H9 (cell line): ENCODE data around the gene RETREG3. TPM values are rescaled to one million over a fixed set of nuclear protein-coding genes. Genes with fewer than 3 reads are reported as not detected.

Source experiments
- DNase-seq: peaks from one replicate; pipeline ENCODE4 v3.0.0-alpha.2; 2017
- H2AFZ ChIP-seq: one replicate; pipeline ENCODE4 v1.6.1; 2013; ENCODE audit warnings: mild to moderate bottlenecking, low read length, control low read depth, moderate library complexity
- H2AK5ac ChIP-seq: 2 replicates; pipeline ENCODE4 v1.6.1; 2013; ENCODE audit warnings: low read length, control low read depth, mixed read lengths; ENCODE audit not compliant: insufficient read length
- H2BK120ac ChIP-seq: one replicate; pipeline ENCODE4 v1.6.1; 2013; ENCODE audit warnings: low read depth, mild to moderate bottlenecking, low read length, control low read depth, inconsistent platforms; ENCODE audit not compliant: poor library complexity, severe bottlenecking
- H2BK12ac ChIP-seq: 2 replicates; pipeline ENCODE4 v1.6.1; 2013; ENCODE audit warnings: low read length, control low read depth, mixed read lengths, low read depth; ENCODE audit not compliant: insufficient read length
- H2BK15ac ChIP-seq: 2 replicates; pipeline ENCODE4 v1.6.1; 2013; ENCODE audit warnings: low read depth, low read length, control low read depth
- H2BK20ac ChIP-seq: one replicate; pipeline ENCODE4 v1.6.1; 2013; ENCODE audit warnings: low read depth, mild to moderate bottlenecking, low read length, control low read depth, inconsistent platforms; ENCODE audit not compliant: poor library complexity, severe bottlenecking
- H2BK5ac ChIP-seq: 2 replicates; pipeline ENCODE4 v1.6.1; 2013; ENCODE audit warnings: low read length, control low read depth, mixed read lengths; ENCODE audit not compliant: insufficient read length
- H3K14ac ChIP-seq: 2 replicates; pipeline ENCODE4 v1.6.1; 2013; ENCODE audit warnings: low read length, control low read depth; ENCODE audit not compliant: insufficient read depth
- H3K18ac ChIP-seq: 2 replicates; pipeline ENCODE4 v1.6.1; 2013; ENCODE audit warnings: low read depth, mild to moderate bottlenecking, mixed read lengths, low read length, control low read depth; ENCODE audit not compliant: insufficient read length
- H3K23ac ChIP-seq: 2 replicates; pipeline ENCODE4 v1.6.1; 2013; ENCODE audit warnings: low read length, control low read depth, mixed read lengths, low read depth; ENCODE audit not compliant: insufficient read length
- H3K23me2 ChIP-seq: 2 replicates; pipeline ENCODE4 v1.6.1; 2013; ENCODE audit warnings: low read depth, mild to moderate bottlenecking, mixed read lengths, low read length, control low read depth; ENCODE audit not compliant: insufficient read length, poor library complexity, severe bottlenecking
- H3K27ac ChIP-seq: 2 replicates; pipeline ENCODE4 v1.5.1; 2013; ENCODE audit warnings: low read length, control low read depth, mixed read lengths, low read depth; ENCODE audit not compliant: insufficient read length
- H3K27me3 ChIP-seq: 2 replicates; pipeline ENCODE4 v1.6.1; 2013; ENCODE audit warnings: low read length, control low read depth, inconsistent platforms; ENCODE audit not compliant: insufficient read depth
- H3K4ac ChIP-seq: 2 replicates; pipeline ENCODE4 v1.6.1; 2013; ENCODE audit warnings: low read depth, mild to moderate bottlenecking, control low read depth, inconsistent platforms, low read length, moderate library complexity
- H3K4me1 ChIP-seq: 2 replicates; pipeline ENCODE4 v1.6.1; 2013; ENCODE audit warnings: low read length, control low read depth, inconsistent platforms; ENCODE audit not compliant: insufficient read depth
- H3K4me2 ChIP-seq: 2 replicates; pipeline ENCODE4 v1.6.1; 2013; ENCODE audit warnings: low read length, control low read depth, mixed read lengths; ENCODE audit not compliant: insufficient read length, insufficient read depth
- H3K56ac ChIP-seq: 2 replicates; pipeline ENCODE4 v1.6.1; 2013; ENCODE audit warnings: low read depth, mild to moderate bottlenecking, mixed read lengths, low read length, control low read depth; ENCODE audit not compliant: insufficient read length
- H3K79me1 ChIP-seq: 2 replicates; pipeline ENCODE4 v1.6.1; 2013; ENCODE audit warnings: low read depth, mild to moderate bottlenecking, moderate library complexity, low read length, control low read depth, inconsistent platforms; ENCODE audit not compliant: insufficient read depth, poor library complexity, severe bottlenecking
- H3K79me2 ChIP-seq: 2 replicates; pipeline ENCODE4 v1.6.1; 2013; ENCODE audit warnings: low read length, control low read depth, inconsistent platforms; ENCODE audit not compliant: insufficient read depth
- H3K9ac ChIP-seq: 2 replicates; pipeline ENCODE4 v1.6.1; 2013; ENCODE audit warnings: low read length, control low read depth, mixed read lengths; ENCODE audit not compliant: insufficient read length; ENCODE audit errors: extremely low read depth
- H3K9me3 ChIP-seq: one replicate; pipeline ENCODE4 v1.6.1; 2013; ENCODE audit warnings: low read depth, low read length, inconsistent platforms; ENCODE audit not compliant: control insufficient read depth
- H3T11ph ChIP-seq: one replicate; pipeline ENCODE4 v1.6.1; 2013; ENCODE audit warnings: mild to moderate bottlenecking, low read length, control low read depth, inconsistent platforms
- H4K20me1 ChIP-seq: one replicate; pipeline ENCODE4 v1.6.1; 2013; ENCODE audit not compliant: control insufficient read depth, insufficient read length, insufficient read depth
- H4K5ac ChIP-seq: 2 replicates; pipeline ENCODE4 v1.6.1; 2013; ENCODE audit warnings: low read depth, mild to moderate bottlenecking, mixed read lengths, low read length, control low read depth; ENCODE audit not compliant: insufficient read length
- H4K8ac ChIP-seq: replicated peaks from 2 replicates; pipeline ENCODE4 v1.6.1; 2013; ENCODE audit warnings: low read length, control low read depth, mixed read lengths, low read depth; ENCODE audit not compliant: insufficient read length
- H4K91ac ChIP-seq: 2 replicates; pipeline ENCODE4 v1.6.1; 2013; ENCODE audit warnings: low read depth, mild to moderate bottlenecking, moderate library complexity, mixed read lengths, low read length, control low read depth; ENCODE audit not compliant: insufficient read length
- H3K27ac Mint-ChIP-seq, 3 experiments: 2 replicates in 2 of 3; 3 replicates in 1 of 3; pipeline ENCODE4 v1.8.0; 2020 to 2021; ENCODE audit warnings: mixed read lengths in 3 of 3, mild to moderate bottlenecking in 1 of 3, moderate library complexity in 1 of 3
- H3K27me3 Mint-ChIP-seq: 2 replicates; pipeline ENCODE4 v1.8.0; 2021; ENCODE audit warnings: low read depth, mild to moderate bottlenecking, moderate library complexity, mixed read lengths
- H3K36me3 Mint-ChIP-seq, 3 experiments: 2 replicates in 2 of 3; 3 replicates in 1 of 3; pipeline ENCODE4 v1.8.0; 2020 to 2021; ENCODE audit warnings: low read depth in 3 of 3, mixed read lengths in 3 of 3; ENCODE audit not compliant: insufficient read depth in 1 of 3
- H3K4me1 Mint-ChIP-seq, 2 experiments: 2 replicates each; pipeline ENCODE4 v1.8.0; 2020; ENCODE audit warnings: mixed read lengths in 2 of 2
- H3K4me3 Mint-ChIP-seq, 2 experiments: 2 replicates in 1 of 2; 3 replicates in 1 of 2; pipeline ENCODE4 v1.8.0; 2020 to 2021; ENCODE audit warnings: mild to moderate bottlenecking in 2 of 2, mixed read lengths in 2 of 2, moderate library complexity in 1 of 2
- H3K9me3 Mint-ChIP-seq, 2 experiments: 2 replicates in 1 of 2; 3 replicates in 1 of 2; pipeline ENCODE4 v1.8.0; 2020; ENCODE audit warnings: mild to moderate bottlenecking in 2 of 2, mixed read lengths in 2 of 2, moderate library complexity in 1 of 2
- WGBS: extraction: QIAGEN DNeasy Blood & Tissue Kit; methylation state at CpG from one replicate; pipeline ENCODE4 v1.1.7; 2013; ENCODE audit warnings: missing lambda C conversion rate, low lambda C conversion rate, mixed read lengths; ENCODE audit not compliant: insufficient read length; ENCODE audit errors: extremely low coverage; 5-methylcytosine and 5-hydroxymethylcytosine counted together
- total RNA-seq: library from RNA; stranded (reverse); gene quantifications from 2 replicates; pipeline ENCODE4 v1.2.1, GENCODE V29; 2021
- TF ChIP-seq, protein P1 (sequence below): fragments of 200-600 bp; sonication (generic); conservative IDR thresholded peaks from 3 replicates; pipeline ENCODE4 v1.8.0; 2021; ENCODE audit warnings: antibody characterized with exemption, mild to moderate bottlenecking

Gene RETREG3
- total RNA-seq, 1 experiment from 2014 or later = 47.3 TPM

DNA sequence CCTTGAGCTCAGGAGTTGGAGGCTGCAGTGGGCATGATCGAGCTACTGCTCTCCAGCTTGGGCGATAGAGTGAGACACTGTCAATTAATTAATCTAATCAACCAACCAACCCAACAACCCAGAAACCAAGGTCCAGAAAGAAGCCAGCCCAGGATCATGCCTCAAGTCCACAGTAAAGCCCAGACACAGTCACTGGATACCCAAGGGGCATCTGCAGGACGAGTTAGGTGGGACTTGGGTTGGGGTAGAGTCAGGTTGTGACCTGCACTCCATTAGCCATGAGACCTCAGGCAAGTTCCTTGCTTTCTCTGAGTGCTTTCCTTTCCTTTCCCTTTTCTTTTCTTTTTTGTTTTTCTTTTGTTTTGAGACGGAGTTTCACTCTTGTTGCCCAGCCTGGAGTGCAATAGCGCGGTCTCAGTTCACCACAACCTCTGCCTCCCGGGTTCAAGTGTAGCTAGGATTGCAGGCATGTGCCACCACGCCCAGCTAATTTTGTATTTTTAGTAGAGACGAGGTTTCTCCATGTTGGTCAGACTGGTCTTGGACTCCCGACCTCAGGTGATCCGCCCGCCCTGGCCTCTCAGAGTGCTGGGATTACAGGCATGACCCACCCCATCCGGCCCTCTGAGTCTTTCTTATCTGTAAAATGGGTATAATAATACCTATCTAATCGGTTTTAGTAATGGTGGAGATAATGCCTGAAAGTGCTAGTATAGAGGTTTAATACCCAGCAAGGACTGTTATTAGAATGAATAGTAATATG is 60.0 kb downstream of the RETREG3 start:
- Histone ChIP-seq H3K4ac (no peak overlapping the region), H3K23me2 (peaks cover 17% of the 10 kb centered on the region), H3K14ac (no peak overlapping the region), H2BK20ac (no peak overlapping the region), H4K91ac (no peak overlapping the region), H3T11ph (no peak overlapping the region), H3K4me1 (no peaks in the 10 kb centered on the region), H4K20me1 (no peaks in the 10 kb centered on the region), H3K27me3 (no peaks in the 10 kb centered on the region), H2BK15ac (0 out of 2 replicates have a peak overlapping the region, but pooled peaks have one; percentile 54), H3K23ac (no peak overlapping the region), H2BK120ac (no peak overlapping the region), H3K56ac (no peak overlapping the region), H3K79me1 (no peaks in the 10 kb centered on the region), H2BK12ac (no peak overlapping the region), H2AFZ (no peak overlapping the region), H3K4me2 (peak overlapping the region; percentile 49), H4K5ac (no peak overlapping the region), H3K79me2 (no peaks in the 10 kb centered on the region), H4K8ac (no peak overlapping the region), H2BK5ac (no peak overlapping the region), H3K27ac (no peak overlapping the region), H3K9ac (no peak overlapping the region), H3K9me3 (no peaks in the 10 kb centered on the region), H3K18ac (peak overlapping the region; percentile 78), H2AK5ac (no peak overlapping the region)
- no CpG with 5 or more reads among the region's 14 CpGs for WGBS
- Mint-ChIP-seq H3K27ac (no peak overlapping the region), H3K27me3 (peaks cover 9% of the 10 kb centered on the region; the same call in 1 of the 2 replicates), H3K9me3 (no peaks in the 10 kb centered on the region), H3K36me3 (peaks cover 0 to 3% (median 2%) of the 10 kb centered on the region in 3 experiments; a peak in 1 of 7 replicates), H3K4me3 (peak overlapping the region; percentile 56 to 70), H3K4me1 (peaks cover 6 to 22% of the 10 kb centered on the region in 2 experiments)
- TF ChIP-seq, protein P1, sequence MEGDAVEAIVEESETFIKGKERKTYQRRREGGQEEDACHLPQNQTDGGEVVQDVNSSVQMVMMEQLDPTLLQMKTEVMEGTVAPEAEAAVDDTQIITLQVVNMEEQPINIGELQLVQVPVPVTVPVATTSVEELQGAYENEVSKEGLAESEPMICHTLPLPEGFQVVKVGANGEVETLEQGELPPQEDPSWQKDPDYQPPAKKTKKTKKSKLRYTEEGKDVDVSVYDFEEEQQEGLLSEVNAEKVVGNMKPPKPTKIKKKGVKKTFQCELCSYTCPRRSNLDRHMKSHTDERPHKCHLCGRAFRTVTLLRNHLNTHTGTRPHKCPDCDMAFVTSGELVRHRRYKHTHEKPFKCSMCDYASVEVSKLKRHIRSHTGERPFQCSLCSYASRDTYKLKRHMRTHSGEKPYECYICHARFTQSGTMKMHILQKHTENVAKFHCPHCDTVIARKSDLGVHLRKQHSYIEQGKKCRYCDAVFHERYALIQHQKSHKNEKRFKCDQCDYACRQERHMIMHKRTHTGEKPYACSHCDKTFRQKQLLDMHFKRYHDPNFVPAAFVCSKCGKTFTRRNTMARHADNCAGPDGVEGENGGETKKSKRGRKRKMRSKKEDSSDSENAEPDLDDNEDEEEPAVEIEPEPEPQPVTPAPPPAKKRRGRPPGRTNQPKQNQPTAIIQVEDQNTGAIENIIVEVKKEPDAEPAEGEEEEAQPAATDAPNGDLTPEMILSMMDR = no peak
- DNase-seq = no peak
